RKO (cell line): ENCODE measurements around the gene BRSK2.
"Not testable (repeated sequence)": the region's sequence is repeated elsewhere in the genome, so short reads cannot be mapped to it uniquely, and the experiment has no call there.

Source experiments
- DNase-seq: peaks from one replicate; pipeline ENCODE4 v3.0.0-alpha.2; 2016; ENCODE audit warnings: low spot score

Gene BRSK2

DNA sequence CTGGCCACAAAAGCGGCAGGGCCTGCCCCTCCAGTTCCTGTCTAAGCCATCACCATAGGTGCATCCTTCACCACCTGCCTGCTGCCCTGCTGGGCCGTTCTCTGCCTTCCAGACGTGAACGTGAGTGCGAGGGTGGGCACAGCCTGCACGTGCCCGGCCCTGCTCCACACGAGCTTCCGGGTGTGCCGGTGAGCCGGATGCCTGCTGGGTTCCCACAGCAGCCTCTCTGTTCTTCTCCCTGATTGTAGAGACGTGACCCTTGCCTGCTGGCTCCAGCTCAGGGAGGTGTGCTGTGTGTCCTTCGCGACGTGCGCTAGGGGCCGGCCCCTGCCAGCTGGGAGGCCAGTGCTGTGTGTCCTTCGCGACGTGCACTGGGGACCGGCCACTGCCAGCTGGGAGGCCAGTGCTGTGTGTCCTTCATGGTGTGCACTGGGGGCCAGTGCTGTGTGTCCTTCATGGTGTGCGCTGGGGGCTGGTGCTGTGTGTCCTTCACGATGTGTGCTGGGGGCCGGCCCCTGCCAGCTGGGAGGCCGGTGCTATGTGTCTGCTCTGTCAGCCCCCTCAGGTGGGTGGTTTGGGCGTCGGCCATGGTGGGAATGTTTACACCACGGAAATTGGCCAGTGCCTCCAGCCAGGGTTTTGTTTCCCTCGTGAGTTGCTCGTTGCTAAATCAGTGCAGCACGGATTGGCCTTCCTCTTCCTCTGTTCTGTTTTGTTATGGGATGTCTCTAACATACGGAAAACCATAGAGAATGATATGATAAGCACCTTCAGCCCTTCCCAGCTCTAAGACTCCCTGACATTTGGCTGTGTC is 35.4 kb upstream of the BRSK2 start:
- no peak for DNase-seq

DNA sequence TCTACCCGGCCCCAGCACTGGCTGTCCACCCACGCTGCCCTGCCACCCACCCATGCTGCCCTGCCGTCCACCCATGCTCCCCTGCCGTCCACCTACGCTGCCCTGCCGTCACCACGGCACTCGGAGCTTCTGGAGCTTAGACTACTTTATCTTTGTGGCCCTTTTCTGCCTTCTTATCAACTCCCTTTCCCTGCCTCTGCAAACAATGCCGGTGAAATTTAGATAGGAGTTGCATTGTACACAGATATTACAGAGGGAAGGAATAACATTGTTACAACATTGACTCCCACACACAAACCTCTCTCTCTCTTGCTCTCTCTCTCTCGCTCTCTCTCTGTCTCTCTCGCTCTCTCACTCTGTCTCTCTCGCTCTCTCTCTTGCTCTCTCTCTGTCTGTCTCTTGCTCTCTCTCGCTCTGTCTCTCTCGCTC is 33.7 kb upstream of the BRSK2 start:
- DNase-seq, result no peak

DNA sequence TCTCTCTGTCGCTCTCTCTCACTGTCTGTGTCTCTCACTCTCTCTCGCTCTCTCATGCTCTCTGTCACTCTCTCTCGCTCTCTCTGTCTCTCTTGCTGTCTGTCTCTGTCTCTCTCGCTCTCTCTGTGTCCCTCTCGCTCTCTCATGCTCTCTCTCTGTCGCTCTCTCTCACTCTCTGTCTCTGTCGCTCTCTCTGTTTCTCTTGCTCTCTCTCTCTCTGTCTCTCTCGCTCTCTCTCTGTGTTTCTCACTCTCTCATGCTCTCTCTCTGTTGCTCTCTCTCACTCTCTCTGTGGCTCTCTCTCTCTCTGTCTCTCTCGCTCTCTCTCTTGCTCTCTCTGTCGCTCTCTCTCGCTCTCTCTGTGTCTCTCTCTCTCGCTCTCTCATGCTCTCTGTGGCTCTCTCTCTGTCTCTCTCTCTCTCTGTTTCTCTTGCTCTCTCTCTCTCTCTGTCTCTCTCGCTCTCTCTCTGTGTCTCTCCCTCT is 33.2 kb upstream of the BRSK2 start:
- no peak for DNase-seq

DNA sequence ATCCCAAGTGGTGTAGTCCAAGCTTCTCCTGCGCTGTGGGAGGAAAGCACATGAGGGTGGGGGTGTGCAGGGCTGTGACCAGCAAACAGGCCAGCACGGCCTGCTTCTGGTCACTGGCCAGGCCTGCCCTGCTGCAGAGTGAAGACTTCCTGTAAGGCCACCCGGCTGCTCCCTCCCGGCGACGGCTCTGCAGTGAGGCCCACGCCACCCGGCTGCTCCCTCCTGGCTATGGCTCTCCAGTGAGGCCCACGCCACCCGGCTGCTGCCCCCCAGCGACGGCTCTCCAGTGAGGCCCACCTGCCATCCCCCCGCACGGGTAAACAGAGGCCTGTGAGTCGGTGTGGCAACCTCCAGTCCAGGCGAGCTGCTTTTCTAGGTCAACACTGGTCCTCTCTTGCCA is 31.4 kb upstream of the BRSK2 start:
- DNase-seq, result no peak

- DNase-seq, result not testable (repeated sequence)
Observed at GRCh38 chr11:1358931-1359330, 30.8 kb upstream of the BRSK2 start.

GRCh38 chr11:1359556-1359955 is 30.2 kb upstream of the BRSK2 start:
- DNase-seq, result no peak

DNA sequence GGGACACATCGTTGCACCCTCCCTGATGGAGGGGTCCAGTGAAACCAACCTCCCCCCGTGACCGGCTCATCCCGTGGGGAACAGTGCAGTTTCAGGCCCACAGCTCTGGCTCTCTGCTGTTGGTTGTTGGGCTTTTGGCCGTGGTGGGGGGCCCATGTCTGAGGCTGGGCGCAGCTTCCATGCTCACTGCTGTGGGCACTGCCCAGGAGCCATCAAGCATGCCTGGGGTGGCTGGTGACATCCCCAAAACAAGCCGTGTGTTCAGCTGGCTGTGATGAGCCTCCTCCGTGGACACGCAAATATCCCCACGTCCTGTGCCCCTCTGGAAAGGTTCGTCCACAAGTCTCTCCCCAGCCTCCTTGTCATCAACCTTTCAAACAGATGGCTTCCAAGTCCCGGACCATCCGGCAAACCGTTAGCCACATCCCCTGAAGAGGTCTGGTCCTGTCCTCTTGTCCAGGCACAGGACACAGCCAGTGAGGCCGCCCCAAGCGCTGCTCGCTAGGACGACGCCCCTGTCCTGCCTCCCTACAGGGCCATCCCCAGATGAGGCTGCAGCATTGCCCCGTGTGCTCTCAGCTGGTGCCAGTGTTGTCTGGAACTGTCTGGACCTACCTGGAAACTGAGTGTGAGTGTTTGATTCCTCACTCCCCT is 29.4 kb upstream of the BRSK2 start:
- DNase-seq, result no peak

GRCh38 chr11:1360835-1361357 is 28.8 kb upstream of the BRSK2 start:
- DNase-seq, result no peak

DNA sequence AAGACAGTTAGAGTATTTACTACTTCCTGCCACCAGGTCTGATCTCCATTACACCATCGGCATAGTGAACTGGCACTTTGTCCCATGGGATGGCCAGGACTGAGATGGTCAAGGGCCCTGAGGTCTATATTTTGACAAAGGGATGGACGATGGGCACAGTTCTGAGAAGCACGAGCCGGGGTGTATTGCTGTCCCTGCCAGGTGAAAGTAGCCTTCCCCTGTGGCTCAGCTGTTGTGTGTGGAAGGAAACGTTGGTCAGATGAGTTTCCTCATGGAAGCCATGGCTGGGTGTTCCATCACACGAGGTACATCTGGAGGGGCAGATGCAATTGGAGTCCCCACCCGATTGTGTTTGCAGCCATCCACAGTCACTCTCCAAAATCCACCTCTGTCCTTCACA is 27.9 kb upstream of the BRSK2 start:
- DNase-seq, result no peak

GRCh38 chr11:1367721-1368120 is 22.0 kb upstream of the BRSK2 start:
- DNase-seq, result no peak

GRCh38 chr11:1368216-1368615 is 21.5 kb upstream of the BRSK2 start:
- DNase-seq, result no peak

GRCh38 chr11:1368966-1369365 is 20.8 kb upstream of the BRSK2 start:
- no peak for DNase-seq

DNA sequence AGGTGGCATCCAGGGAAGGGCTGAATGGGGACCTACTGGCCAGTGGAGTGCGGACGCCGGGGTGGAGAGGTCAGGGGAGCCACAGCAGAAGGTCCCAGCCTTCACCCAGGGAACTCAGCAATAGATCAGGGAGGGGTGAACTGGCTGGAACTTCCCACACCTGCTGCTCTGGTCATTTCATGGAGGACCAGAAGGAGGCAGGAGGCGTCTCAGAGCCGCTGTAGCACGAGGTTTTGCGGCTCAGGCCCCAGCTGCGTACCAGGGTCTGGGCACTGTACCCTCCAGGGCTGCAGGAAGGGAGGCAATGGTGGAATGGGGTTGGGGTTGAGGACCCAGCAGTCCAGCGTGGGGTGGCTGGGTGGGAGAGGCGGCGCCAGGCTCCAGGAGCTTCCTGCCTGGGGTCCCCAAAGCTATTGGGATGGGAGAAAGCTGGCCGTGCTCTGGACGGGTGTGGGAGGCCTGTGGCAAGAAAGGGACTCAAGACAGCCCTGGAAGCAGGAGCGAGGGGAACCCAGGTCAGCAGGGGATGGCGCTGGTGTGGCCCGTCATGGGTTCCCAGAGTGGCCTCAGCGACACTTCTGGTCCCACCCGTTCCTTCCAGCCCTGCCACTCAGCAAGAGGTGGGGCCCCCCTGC is 20.2 kb upstream of the BRSK2 start:
- DNase-seq, result no peak

DNA sequence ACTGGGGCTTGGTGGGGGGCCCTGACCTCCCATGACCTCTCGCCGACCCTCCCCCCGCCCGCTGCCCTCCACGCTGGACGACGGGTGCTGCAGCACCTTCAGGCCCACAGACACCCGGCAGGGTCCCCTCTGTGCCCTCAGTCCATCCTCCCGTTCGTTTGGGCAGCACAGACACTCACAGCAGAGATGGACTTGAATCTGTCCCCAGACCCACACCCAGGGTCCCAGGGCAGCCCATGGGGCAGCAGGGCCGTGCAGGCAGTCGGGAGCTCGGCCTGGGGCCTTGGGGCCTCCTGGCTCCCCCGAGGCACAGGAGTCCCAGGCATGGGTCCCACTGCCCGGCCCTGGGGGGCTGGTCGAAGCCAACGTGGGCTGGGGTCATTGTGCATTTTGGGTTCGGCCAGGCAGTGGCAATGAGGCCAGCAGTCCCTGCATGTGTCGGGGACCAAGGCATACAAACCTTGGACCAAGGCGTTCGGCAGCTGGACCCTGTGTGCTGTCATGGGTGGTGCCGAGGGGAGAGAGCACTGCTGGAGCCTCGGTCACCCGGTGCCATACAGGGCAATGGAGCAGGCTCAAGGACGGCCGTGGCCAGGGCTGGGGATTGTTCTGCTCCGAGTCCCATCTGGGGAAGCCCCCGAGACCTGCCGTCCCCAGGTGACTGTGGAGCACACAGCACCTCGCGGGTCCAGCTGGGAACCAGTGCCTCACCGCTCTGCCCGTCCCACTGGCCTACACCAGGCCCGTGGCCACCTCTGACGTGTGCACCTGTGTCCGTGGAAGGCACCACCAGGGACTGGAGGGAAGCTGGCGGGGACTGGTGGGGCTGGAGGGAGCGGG is 19.3 kb upstream of the BRSK2 start:
- no peak for DNase-seq

GRCh38 chr11:1371026-1371325 is 18.8 kb upstream of the BRSK2 start:
- DNase-seq, result no peak

DNA sequence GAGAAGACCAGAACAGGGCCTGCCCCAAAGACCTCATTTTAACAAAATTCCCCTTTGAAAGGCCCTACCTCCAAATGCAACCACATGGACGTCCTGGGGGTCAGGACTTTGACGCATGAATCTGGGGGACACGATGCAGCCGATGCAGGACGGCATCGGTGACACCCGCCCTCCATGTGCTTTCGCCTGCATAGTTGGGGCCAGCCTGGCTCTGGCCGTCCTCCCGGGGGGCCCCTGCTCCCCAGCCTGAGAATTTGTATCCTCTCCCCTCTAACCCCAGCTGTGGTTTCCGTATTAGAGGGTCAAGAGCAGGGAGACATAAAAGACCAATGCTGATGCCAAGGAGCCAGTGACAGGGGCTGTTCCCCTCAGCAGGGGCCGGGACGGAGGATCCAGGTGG is 18.4 kb upstream of the BRSK2 start:
- no peak for DNase-seq

- DNase-seq, result no peak
Observed at GRCh38 chr11:1371836-1372465, 17.8 kb upstream of the BRSK2 start.

DNA sequence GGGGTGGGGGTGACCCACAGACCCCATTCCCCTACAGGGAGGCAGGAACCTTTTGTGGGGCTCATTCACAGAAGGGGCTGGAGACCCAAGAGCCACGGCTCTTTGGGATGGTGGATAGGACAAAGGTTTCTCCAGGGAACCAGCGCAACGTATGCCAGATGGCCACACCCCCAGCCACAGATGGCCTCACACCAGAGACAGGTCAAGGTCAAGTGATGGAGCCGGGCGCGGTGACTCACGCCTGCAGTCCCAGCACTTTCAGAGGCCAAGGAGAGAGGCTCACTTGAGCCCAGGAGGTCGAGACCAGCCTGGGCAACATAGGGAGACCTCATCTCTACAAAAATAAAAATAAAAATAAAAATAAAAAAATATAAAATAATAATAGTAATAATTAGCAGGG is 17.1 kb upstream of the BRSK2 start:
- DNase-seq, result no peak

DNA sequence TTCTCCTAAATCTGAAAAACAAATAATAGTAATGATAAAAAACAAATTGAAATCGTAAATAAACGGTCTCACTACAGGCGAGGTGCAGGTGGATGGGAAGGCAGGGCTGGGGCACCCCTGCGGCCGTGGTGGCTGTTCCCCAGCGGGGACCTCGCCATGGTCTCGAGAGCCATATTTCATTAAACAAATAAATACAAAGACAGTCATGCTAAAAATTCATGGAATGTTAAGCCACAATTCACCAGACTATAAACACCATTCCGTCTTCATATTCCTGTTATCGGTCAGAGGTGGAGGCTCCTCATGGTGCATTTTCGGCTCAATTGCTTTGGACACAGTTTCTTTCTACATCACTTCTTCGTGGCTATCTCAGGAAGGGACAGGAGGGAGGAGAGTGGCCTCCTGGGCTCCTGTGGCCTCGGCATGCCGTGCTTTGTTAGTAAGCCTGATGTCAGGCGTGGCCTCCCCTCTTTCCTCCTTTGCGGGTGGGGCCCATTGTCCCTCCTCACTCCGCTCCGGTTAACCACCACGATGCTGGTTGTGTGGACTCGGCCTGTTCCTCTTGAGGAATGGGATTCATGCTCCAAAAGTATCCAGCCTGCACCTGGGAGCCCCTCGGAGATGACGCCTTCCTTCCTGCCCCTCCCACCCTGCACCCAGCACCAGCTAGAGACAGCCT is 16.1 kb upstream of the BRSK2 start:
- no peak for DNase-seq

GRCh38 chr11:1375161-1375954 is 14.4 kb upstream of the BRSK2 start:
- no peak for DNase-seq
